Retinal pigment epithelial cell (primary cell): ENCODE data around the gene TBX15.
"Not testable (repeated sequence)": the region's sequence is repeated elsewhere in the genome, so short reads cannot be mapped to it uniquely, and the experiment has no call there.

Source experiments
- DNase-seq: peaks from one replicate; pipeline ENCODE4 v3.0.0-alpha.2; 2010; ENCODE audit warnings: low read depth
- H3K4me3 ChIP-seq: 2 replicates; pipeline ENCODE4 v1.5.1; 2011; ENCODE audit warnings: mild to moderate bottlenecking, low read length, control low read depth, moderate library complexity
- CTCF ChIP-seq: conservative IDR thresholded peaks from 2 replicates; pipeline ENCODE4 v1.5.1; 2011; ENCODE audit warnings: low read depth, low read length, control low read depth, inconsistent platforms

Gene TBX15

GRCh38 chr1:118926261-118926660 is 61.9 kb downstream of the TBX15 start:
- no peak for TF ChIP-seq CTCF
- no peak overlapping the region for H3K4me3 ChIP-seq
- DNase-seq: no peak

DNA sequence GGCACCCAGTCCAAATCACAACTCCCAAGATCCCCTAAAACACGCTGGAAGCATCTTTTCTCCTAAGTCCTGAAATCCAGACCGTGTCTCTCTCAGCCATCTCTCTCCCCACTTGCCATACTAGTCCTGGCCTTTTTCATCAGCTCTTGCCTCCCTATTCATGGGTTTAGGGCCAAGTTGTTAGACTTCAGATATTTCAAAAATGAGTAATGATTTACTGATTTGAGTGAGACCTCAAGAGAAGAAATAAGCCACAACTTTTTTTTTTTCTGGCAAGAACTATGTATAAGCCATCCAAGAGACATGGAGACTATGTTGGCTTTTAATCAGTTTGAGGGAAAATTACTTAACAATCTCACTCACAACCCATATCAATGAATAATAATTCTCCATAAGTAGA is 62.5 kb downstream of the TBX15 start:
- DNase-seq: no peak
- no peak for TF ChIP-seq CTCF
- no peak overlapping the region for H3K4me3 ChIP-seq

GRCh38 chr1:118923319-118923718 is 64.8 kb downstream of the TBX15 start:
- no peak for TF ChIP-seq CTCF
- DNase-seq: no peak
- no peak overlapping the region for H3K4me3 ChIP-seq

DNA sequence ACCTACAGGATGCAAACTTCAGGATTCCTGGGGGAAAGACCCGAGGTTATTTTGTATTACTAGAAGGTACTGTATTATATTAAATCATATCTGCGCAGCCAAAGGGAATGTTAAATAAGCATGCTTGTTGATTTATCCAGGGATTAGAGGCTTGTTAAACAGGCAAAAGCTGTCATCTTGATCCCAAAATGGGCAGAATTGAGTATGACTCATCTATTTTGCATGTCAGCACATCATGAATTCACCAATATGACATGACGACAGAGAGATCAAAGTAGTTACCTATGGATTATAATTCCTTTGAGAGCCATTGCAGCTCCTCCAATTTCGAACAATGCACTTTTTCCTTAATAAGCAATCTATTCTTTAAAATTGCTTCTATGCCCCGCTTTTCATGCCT is 66.1 kb downstream of the TBX15 start:
- no peak for DNase-seq
- H3K4me3 ChIP-seq: no peak overlapping the region
- no peak for TF ChIP-seq CTCF

GRCh38 chr1:118920124-118920717 is 67.9 kb downstream of the TBX15 start:
- no peak overlapping the region for H3K4me3 ChIP-seq
- no peak for DNase-seq
- no peak for TF ChIP-seq CTCF

- no peak for TF ChIP-seq CTCF
- H3K4me3 ChIP-seq: no peak overlapping the region
- no peak for DNase-seq
Observed at GRCh38 chr1:118918940-118919259, 69.2 kb downstream of the TBX15 start.

GRCh38 chr1:118918230-118918939 is 69.8 kb downstream of the TBX15 start:
- DNase-seq: no peak
- TF ChIP-seq CTCF: no peak
- no peak overlapping the region for H3K4me3 ChIP-seq

GRCh38 chr1:118916346-118916745 is 71.8 kb downstream of the TBX15 start:
- H3K4me3 ChIP-seq, DNase-seq: not testable (repeated sequence)
